Measurements from ENCODE around the gene METTL21C.

METTL21C gene

DNA sequence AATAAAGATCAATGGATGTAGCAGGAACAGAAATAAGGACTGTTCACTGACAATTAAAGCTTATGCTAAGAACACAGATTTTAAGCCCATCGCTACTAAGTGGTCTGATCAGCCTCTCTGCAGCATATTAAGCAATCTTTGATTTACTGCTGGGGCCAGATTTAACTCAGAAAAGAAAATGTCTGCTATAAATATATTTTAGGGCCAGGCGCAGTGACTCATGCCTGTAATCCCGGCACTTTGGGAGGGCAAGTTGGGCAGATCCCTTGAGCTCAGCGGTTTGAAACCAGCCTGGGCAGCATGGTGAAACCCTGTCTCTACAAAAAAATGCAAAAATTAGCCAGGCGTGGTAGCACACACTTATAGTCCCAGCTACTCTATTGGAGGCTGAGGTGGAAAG, 43.0 kb downstream of the METTL21C start:
- Histone ChIP-seq H3K36me3 (peaks cover 47% of the 10 kb centered on the region), H3K9me3 (no peaks in the 10 kb centered on the region), H3K4me3 (ENCODE audit: low read depth in 1 of 2, low read length in 1 of 2) (no peak overlapping the region), H3K27ac (no peak overlapping the region), H3K4me1 (ENCODE audit: control insufficient read depth in 1 of 2, insufficient read depth in 1 of 2, low read depth in 1 of 2, low read length in 1 of 2) (no peaks in the 10 kb centered on the region), H3K27me3 (no peaks in the 10 kb centered on the region)
- TF ChIP-seq, protein P1, sequence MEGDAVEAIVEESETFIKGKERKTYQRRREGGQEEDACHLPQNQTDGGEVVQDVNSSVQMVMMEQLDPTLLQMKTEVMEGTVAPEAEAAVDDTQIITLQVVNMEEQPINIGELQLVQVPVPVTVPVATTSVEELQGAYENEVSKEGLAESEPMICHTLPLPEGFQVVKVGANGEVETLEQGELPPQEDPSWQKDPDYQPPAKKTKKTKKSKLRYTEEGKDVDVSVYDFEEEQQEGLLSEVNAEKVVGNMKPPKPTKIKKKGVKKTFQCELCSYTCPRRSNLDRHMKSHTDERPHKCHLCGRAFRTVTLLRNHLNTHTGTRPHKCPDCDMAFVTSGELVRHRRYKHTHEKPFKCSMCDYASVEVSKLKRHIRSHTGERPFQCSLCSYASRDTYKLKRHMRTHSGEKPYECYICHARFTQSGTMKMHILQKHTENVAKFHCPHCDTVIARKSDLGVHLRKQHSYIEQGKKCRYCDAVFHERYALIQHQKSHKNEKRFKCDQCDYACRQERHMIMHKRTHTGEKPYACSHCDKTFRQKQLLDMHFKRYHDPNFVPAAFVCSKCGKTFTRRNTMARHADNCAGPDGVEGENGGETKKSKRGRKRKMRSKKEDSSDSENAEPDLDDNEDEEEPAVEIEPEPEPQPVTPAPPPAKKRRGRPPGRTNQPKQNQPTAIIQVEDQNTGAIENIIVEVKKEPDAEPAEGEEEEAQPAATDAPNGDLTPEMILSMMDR (IDR thresholded peaks at IDR 0.05): no peak

- Histone ChIP-seq H3K27me3 (no peaks in the 10 kb centered on the region), H3K9me3 (no peaks in the 10 kb centered on the region), H3K4me3 (ENCODE audit: low read depth in 1 of 2, low read length in 1 of 2) (no peak overlapping the region), H3K36me3 (peaks cover 49% of the 10 kb centered on the region), H3K27ac (no peak overlapping the region), H3K4me1 (ENCODE audit: control insufficient read depth in 1 of 2, insufficient read depth in 1 of 2, low read depth in 1 of 2, low read length in 1 of 2) (no peaks in the 10 kb centered on the region)
- TF ChIP-seq, protein P1 (IDR thresholded peaks at IDR 0.05): no peak
Measured at GRCh38 chr13:102651392-102651791, 43.5 kb downstream of the METTL21C start.

DNA sequence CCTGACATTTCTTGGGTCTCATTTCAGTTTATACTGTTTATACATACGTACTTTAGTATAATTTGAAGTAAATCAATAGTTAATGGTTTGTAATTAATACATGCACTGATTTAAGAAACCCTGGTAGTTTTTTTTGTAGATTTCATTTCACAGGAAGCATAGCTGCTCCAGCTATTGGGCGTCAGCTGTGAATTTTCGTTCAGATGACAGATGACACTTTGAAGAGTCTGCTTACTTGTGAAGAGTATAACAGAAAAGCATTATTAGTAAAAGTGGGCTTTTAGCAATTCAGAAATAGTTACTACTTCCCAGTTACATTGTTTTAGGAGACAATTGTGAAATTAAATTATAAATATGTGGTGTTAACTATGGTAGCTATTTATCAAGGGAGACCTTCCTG, 44.4 kb downstream of the METTL21C start:
- Histone ChIP-seq H3K36me3 (peaks cover 59% of the 10 kb centered on the region), H3K27ac (no peak overlapping the region)

GRCh38 chr13:102648046-102648445, 46.8 kb downstream of the METTL21C start:
- no peak overlapping the region for H3K4me3 ChIP-seq (ENCODE audit: low read depth in 1 of 2, low read length in 1 of 2)
- no peaks in the 10 kb centered on the region for H3K27me3 ChIP-seq
- no peak overlapping the region for H3K27ac ChIP-seq
- no peaks in the 10 kb centered on the region for H3K4me1 ChIP-seq (ENCODE audit: control insufficient read depth in 1 of 2, insufficient read depth in 1 of 2, low read depth in 1 of 2, low read length in 1 of 2)
- TF ChIP-seq, protein P1 (IDR thresholded peaks at IDR 0.05): no peak
- peaks cover 74% of the 10 kb centered on the region for H3K36me3 ChIP-seq
- no peaks in the 10 kb centered on the region for H3K9me3 ChIP-seq

More for the DNA sequence above, 44.4 kb downstream of the METTL21C start:
- Histone ChIP-seq H3K9me3 (no peaks in the 10 kb centered on the region), H3K4me3 (ENCODE audit: low read depth in 1 of 2, low read length in 1 of 2) (no peak overlapping the region), H3K27me3 (no peaks in the 10 kb centered on the region), H3K4me1 (ENCODE audit: control insufficient read depth in 1 of 2, insufficient read depth in 1 of 2, low read depth in 1 of 2, low read length in 1 of 2) (no peaks in the 10 kb centered on the region)
- TF ChIP-seq, protein P1 (IDR thresholded peaks at IDR 0.05): no peak

DNA sequence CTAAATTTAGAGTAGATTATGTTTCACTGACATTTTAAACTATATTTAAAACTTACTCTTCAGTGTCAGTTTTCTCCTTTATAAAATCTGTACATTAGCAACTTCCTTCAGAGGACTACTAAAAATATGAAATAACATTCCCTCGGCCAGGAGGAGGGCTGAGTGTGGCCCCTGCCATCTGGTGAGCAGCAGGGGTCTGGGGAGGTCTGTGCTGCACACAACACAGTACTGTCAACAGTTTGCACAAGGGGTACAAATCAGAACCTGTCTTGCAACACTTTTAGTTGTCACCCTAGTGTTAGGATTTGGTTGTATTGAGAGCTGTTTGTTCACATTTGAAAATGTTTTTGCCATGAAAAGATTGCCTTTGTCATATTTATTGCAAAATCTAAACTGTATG, 49.1 kb downstream of the METTL21C start:
- Histone ChIP-seq H3K9me3 (no peaks in the 10 kb centered on the region), H3K36me3 (peaks cover 95% of the 10 kb centered on the region), H3K27me3 (no peaks in the 10 kb centered on the region), H3K4me1 (ENCODE audit: control insufficient read depth in 1 of 2, insufficient read depth in 1 of 2, low read depth in 1 of 2, low read length in 1 of 2) (no peaks in the 10 kb centered on the region), H3K27ac (no peak overlapping the region), H3K4me3 (ENCODE audit: low read depth in 1 of 2, low read length in 1 of 2) (no peak overlapping the region)
- TF ChIP-seq, protein P1 (IDR thresholded peaks at IDR 0.05): no peak

- no peaks in the 10 kb centered on the region for H3K4me1 ChIP-seq (ENCODE audit: control insufficient read depth in 1 of 2, insufficient read depth in 1 of 2, low read depth in 1 of 2, low read length in 1 of 2)
- H3K36me3 ChIP-seq: peaks cover 94% of the 10 kb centered on the region
- TF ChIP-seq, protein P1 (IDR thresholded peaks at IDR 0.05): no peak
- no peaks in the 10 kb centered on the region for H3K9me3 ChIP-seq
- H3K27ac ChIP-seq: no peak overlapping the region
- H3K27me3 ChIP-seq: no peaks in the 10 kb centered on the region
- H3K4me3 ChIP-seq (ENCODE audit: low read depth in 1 of 2, low read length in 1 of 2): no peak overlapping the region
Measured at GRCh38 chr13:102643656-102644055, 51.2 kb downstream of the METTL21C start.

Data from neutrophil (primary cell).